HepG2 (cell line): ENCODE measurements around the gene TMEM217. TPM values are rescaled to one million over a fixed set of nuclear protein-coding genes. Genes with fewer than 3 reads are reported as not detected.

ENCODE experiments used
- ATAC-seq: fragments of 200-7000 bp; cut with Tn5 transposase; 3 replicates; pipeline ENCODE4 v1.9.1; 2020; ENCODE audit warnings: mild to moderate bottlenecking, moderate library complexity
- BruUV-seq: library from RNA; stranded (reverse); fragments of 400-500 nt; replicated peaks from 2 replicates; lab custom pipeline; 2021; lab: Mats Ljungman, UMichigan
- CTCF ChIA-PET: fragments of 300-600 bp; formaldehyde crosslinking; extraction: SDS; loops from one replicate; lab custom pipeline; 2021; ENCODE audit warnings: low total read pairs, inconsistent platforms, low intra/inter-chr PET ratio; lab: Yijun Ruan, JAX
- POLR2A ChIA-PET: fragments of 350-600 bp; sonication (Branson Sonifier 250); formaldehyde crosslinking; loops from one replicate; lab custom pipeline; 2020; ENCODE audit warnings: antibody characterized with exemption, inconsistent platforms; lab: Yijun Ruan, JAX
- DNase-seq: peaks from one replicate; pipeline ENCODE4 v3.0.0-alpha.2; 2015; ENCODE audit warnings: low spot score
- FAIRE-seq: peaks from 3 replicates; lab custom pipeline; 2011; peaks lifted over from hg19 to GRCh38; lab: Jason Lieb, UNC
- H2AFZ ChIP-seq: one replicate; pipeline ENCODE4 v1.6.1; 2011; ENCODE audit warnings: low read length, inconsistent platforms
- H3K27ac ChIP-seq: fragments of 300-600 bp; 3 replicates; pipeline ENCODE4 v1.8.0; 2011; ENCODE audit warnings: mixed run types, mild to moderate bottlenecking, mixed read lengths, low read length, inconsistent platforms; ENCODE audit not compliant: insufficient read depth; ENCODE audit errors: extremely low read length
- H3K27me3 ChIP-seq, 2 experiments: fragments of 200-600 bp in 1 of 2; 2 replicates in 1 of 2; 3 replicates in 1 of 2; pipeline versions ENCODE4 v1.6.0 to v1.8.0; 2011; ENCODE audit warnings: low read length in 2 of 2, mild to moderate bottlenecking in 2 of 2, moderate library complexity in 2 of 2, inconsistent platforms in 1 of 2; ENCODE audit not compliant: insufficient read depth in 2 of 2, control insufficient read depth in 1 of 2
- H3K36me3 ChIP-seq, 2 experiments: fragments of 200-600 bp in 1 of 2; replicated peaks in 1 of 2; 2 replicates in 1 of 2; 3 replicates in 1 of 2; pipeline versions ENCODE4 v1.5.1 to v1.8.0; 2011; ENCODE audit warnings: low read length in 2 of 2, inconsistent platforms in 1 of 2; ENCODE audit not compliant: insufficient read depth in 2 of 2, control insufficient read depth in 1 of 2
- H3K4me1 ChIP-seq: 2 replicates; pipeline ENCODE4 v1.5.1; 2012; ENCODE audit warnings: low read length, inconsistent platforms; ENCODE audit not compliant: insufficient read depth
- H3K4me2 ChIP-seq: 2 replicates; pipeline ENCODE4 v1.6.0; 2011; ENCODE audit warnings: low read depth, low read length, inconsistent platforms
- H3K4me3 ChIP-seq, 3 experiments: fragments of 200-600 bp in 1 of 3; sonication (generic), shearing (Covaris generic) in 1 of 3; replicated peaks in 1 of 3; 2 replicates each; pipeline ENCODE4 v1.5.1; 2011 to 2016; ENCODE audit warnings: low read length in 3 of 3, inconsistent platforms in 2 of 3, low read depth in 2 of 3, mild to moderate bottlenecking in 2 of 3, control low read depth in 1 of 3, mixed read lengths in 1 of 3; ENCODE audit not compliant: insufficient read depth in 1 of 3
- H3K79me2 ChIP-seq: one replicate; pipeline ENCODE4 v1.6.1; 2011; ENCODE audit warnings: low read length, inconsistent platforms; ENCODE audit not compliant: insufficient read depth
- H3K9ac ChIP-seq: 2 replicates; pipeline ENCODE4 v1.6.0; 2011; ENCODE audit warnings: mild to moderate bottlenecking, low read depth, low read length, inconsistent platforms; ENCODE audit not compliant: insufficient read depth
- H3K9me3 ChIP-seq: 2 replicates; pipeline ENCODE4 v1.5.1; 2012; ENCODE audit warnings: mild to moderate bottlenecking, low read length
- H4K20me1 ChIP-seq: 2 replicates; pipeline ENCODE4 v1.6.0; 2011; ENCODE audit warnings: inconsistent platforms, mild to moderate bottlenecking, low read length, moderate library complexity; ENCODE audit not compliant: insufficient read depth
- HNF1A ChIP-seq, 2 experiments: sonication (generic) in 1 of 2; formaldehyde crosslinking in 1 of 2; IDR thresholded peaks; 2 replicates each; pipeline versions ENCODE4 v1.4.0 to v1.6.1; 2016 to 2020; ENCODE audit warnings: borderline replicate concordance in 1 of 2, low read depth in 1 of 2, mild to moderate bottlenecking in 1 of 2, missing genetic modification reagents in 1 of 2
- HNRNPK ChIP-seq: fragments of 200-400 bp; formaldehyde crosslinking; IDR thresholded peaks from 2 replicates; pipeline ENCODE4 v1.6.1; 2018; ENCODE audit warnings: low read length, low read depth, moderate library complexity, mild to moderate bottlenecking; ENCODE audit not compliant: poor library complexity, severe bottlenecking
- NFE2L2 ChIP-seq: fragments of 150-350 bp; IDR thresholded peaks from 2 replicates; pipeline ENCODE4 v1.6.1; 2014; ENCODE audit warnings: low read length
- NR2F2 ChIP-seq: IDR thresholded peaks from 2 replicates; pipeline ENCODE4 v1.6.1; 2012; ENCODE audit warnings: low read depth, inconsistent platforms, borderline replicate concordance
- PHF20 ChIP-seq: sonication (generic); formaldehyde crosslinking; IDR thresholded peaks from 2 replicates; pipeline ENCODE4 v1.5.0; 2020; ENCODE audit warnings: mild to moderate bottlenecking, missing genetic modification reagents
- POGZ ChIP-seq: sonication (generic); formaldehyde crosslinking; IDR thresholded peaks from 2 replicates; pipeline ENCODE4 v1.4.0; 2020; ENCODE audit warnings: mild to moderate bottlenecking, missing genetic modification reagents
- RELA ChIP-seq: sonication (generic); formaldehyde crosslinking; IDR thresholded peaks from 2 replicates; pipeline ENCODE4 v1.4.0; 2020; ENCODE audit warnings: missing genetic modification reagents
- TEAD3 ChIP-seq: optimal IDR thresholded peaks from 2 replicates; pipeline ENCODE3; 2016; ENCODE audit warnings: borderline replicate concordance
- TIGD3 ChIP-seq: sonication (generic); formaldehyde crosslinking; IDR thresholded peaks from 2 replicates; pipeline ENCODE4 v1.5.1; 2020; ENCODE audit warnings: mild to moderate bottlenecking, missing genetic modification reagents, borderline replicate concordance
- ZNF558 ChIP-seq: sonication (generic); formaldehyde crosslinking; IDR thresholded peaks from 2 replicates; pipeline ENCODE4 v1.9.0; 2022; ENCODE audit warnings: mild to moderate bottlenecking, missing genetic modification reagents, borderline replicate concordance
- ZNF75D ChIP-seq: sonication (generic); formaldehyde crosslinking; IDR thresholded peaks from 2 replicates; pipeline ENCODE4 v1.8.1; 2023; ENCODE audit warnings: missing genetic modification reagents, mild to moderate bottlenecking, borderline replicate concordance
- WGBS: methylation state at CpG from one replicate; pipeline ENCODE4 v1.1.6; 2017; ENCODE audit warnings: low lambda C conversion rate; 5-methylcytosine and 5-hydroxymethylcytosine counted together
- in situ Hi-C: cut with HindIII; loops from 2 replicates; pipeline ENCODE4 v1.10.0; 2017; ENCODE audit warnings: low pct_unique_long_range_greater_than_20kb; ENCODE audit not compliant: extremely low pct_ligation_motif_present
- intact Hi-C: fragments of 100-400 bp; cut with micrococcal nuclease; formaldehyde crosslinking; loops from one replicate; pipeline ENCODE4 v1.10.0; 2022; ENCODE audit not compliant: unreplicated experiment
- polyA plus RNA-seq, 8 experiments: library from polyadenylated mRNA; depleted of rRNA in 3 of 8; stranded (reverse) in 7 of 8; unstranded in 1 of 8; fragments of >200 nt; fragmentation: Illumina TruSeq in 4 of 8; extraction: Trizol in 4 of 8; gene quantifications; 2 replicates each; pipeline versions ENCODE4 v1.2.1 to v1.2.3, GENCODE V29; 2011 to 2016; ENCODE audit warnings: low read depth in 4 of 8, missing spikeins in 1 of 8, mixed read lengths in 1 of 8; ENCODE audit not compliant: insufficient read depth in 1 of 8
- total RNA-seq, 5 experiments: library from RNA; depleted of rRNA; stranded (reverse); fragments of >200 nt; fragmentation: Illumina TruSeq; extraction: Trizol; gene quantifications; 2 replicates each; pipeline ENCODE4 v1.2.3, GENCODE V29; 2016; ENCODE audit warnings: low read depth in 1 of 5
- TF ChIP-seq, protein P1 (sequence below): sonication (generic); formaldehyde crosslinking; IDR thresholded peaks from 2 replicates; pipeline ENCODE4 v1.4.0; 2020; ENCODE audit warnings: missing genetic modification reagents

Gene TMEM217
- total and polyA plus RNA-seq, 2 of the 13 experiments (the other 11 are each of a cell fraction or from before 2014, with no cell fraction given), result 2.3 to 3.4 TPM

DNA sequence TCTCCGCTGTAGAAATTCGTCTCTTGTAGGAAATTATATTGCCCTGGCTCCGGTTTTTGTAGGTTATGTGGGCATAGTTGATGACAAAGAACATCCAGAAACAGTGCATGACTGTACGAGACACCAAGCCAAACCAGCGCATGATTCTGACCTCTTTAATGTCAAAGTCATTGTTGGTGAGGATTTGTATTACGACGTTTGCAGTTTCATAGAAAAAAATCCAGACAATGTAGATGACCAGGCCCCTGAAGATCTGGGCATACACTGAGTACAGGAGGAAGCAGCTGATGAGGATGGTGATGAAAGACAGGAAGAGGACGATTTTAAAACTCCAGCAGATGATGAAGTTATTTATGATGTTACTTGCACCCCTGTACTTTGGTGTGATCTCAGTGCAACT is 39.4 kb downstream of the TMEM217 start:
- no peak overlapping the region for H3K9ac ChIP-seq
- ChIA-PET CTCF (no interaction called here), POLR2A (no interaction called here)
- no peak overlapping the region for H2AFZ ChIP-seq
- no peak for ATAC-seq
- TF ChIP-seq ZNF558 (CRISPR knock-in tag), result no peak
- no peak for TF ChIP-seq NR2F2
- no peak for TF ChIP-seq PHF20 (CRISPR knock-in tag)
- no peak for TF ChIP-seq RELA
- TF ChIP-seq, protein P1, sequence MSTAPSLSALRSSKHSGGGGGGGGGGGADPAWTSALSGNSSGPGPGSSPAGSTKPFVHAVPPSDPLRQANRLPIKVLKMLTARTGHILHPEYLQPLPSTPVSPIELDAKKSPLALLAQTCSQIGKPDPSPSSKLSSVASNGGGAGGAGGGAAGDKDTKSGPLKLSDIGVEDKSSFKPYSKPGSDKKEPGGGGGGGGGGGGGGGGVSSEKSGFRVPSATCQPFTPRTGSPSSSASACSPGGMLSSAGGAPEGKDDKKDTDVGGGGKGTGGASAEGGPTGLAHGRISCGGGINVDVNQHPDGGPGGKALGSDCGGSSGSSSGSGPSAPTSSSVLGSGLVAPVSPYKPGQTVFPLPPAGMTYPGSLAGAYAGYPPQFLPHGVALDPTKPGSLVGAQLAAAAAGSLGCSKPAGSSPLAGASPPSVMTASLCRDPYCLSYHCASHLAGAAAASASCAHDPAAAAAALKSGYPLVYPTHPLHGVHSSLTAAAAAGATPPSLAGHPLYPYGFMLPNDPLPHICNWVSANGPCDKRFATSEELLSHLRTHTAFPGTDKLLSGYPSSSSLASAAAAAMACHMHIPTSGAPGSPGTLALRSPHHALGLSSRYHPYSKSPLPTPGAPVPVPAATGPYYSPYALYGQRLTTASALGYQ (CRISPR knock-in tag), result no peak
- TF ChIP-seq NFE2L2, result no peak
- TF ChIP-seq HNRNPK, result no peak
- no peak for TF ChIP-seq TIGD3 (CRISPR knock-in tag)
- TF ChIP-seq ZNF75D (CRISPR knock-in tag), result no peak
- TF ChIP-seq POGZ, result no peak
- no peak for TF ChIP-seq TEAD3 (CRISPR knock-in tag)
- TF ChIP-seq HNF1A (IDR thresholded peaks at IDR 0.05; ENCODE audit: low read depth), result no peak
- TF ChIP-seq HNF1A (CRISPR knock-in tag; IDR thresholded peaks at IDR 0.05; ENCODE audit: borderline replicate concordance), result no peak
- DNase-seq, result no peak
- H3K9me3 ChIP-seq, result no peaks in the 10 kb centered on the region
- H3K4me1 ChIP-seq, result peaks cover 19% of the 10 kb centered on the region
- no peak for FAIRE-seq
- H4K20me1 ChIP-seq, result no peaks in the 10 kb centered on the region
- no peak overlapping the region for H3K27ac ChIP-seq
- no peaks in the 10 kb centered on the region for H3K79me2 ChIP-seq
- in situ Hi-C loops, result loop anchor here (10.0 kb wide), 1 partner anchor 334 kb away; the partner anchor contains the start of gene C6orf89
- peaks cover 2 to 4% of the 10 kb centered on the region in 2 experiments; a peak in 3 of 5 replicates for H3K27me3 ChIP-seq
- 72% methylated on average over 8 of the region's 8 CpGs for WGBS
- H3K4me3 ChIP-seq, result no peak overlapping the region
- no peaks in the 10 kb centered on the region for H3K36me3 ChIP-seq
- intact Hi-C loops, result no loop called here
- no peak overlapping the region for H3K4me2 ChIP-seq
- BruUV-seq, result no TSS peak
